ENCODE results near the gene KCNAB1. TPM values are rescaled to one million over a fixed set of nuclear protein-coding genes. Genes with fewer than 3 reads are reported as not detected.

KCNAB1 gene
- total and polyA plus RNA-seq, 4 donors: 0.76 to 2.8 (median 1.0) TPM

DNA sequence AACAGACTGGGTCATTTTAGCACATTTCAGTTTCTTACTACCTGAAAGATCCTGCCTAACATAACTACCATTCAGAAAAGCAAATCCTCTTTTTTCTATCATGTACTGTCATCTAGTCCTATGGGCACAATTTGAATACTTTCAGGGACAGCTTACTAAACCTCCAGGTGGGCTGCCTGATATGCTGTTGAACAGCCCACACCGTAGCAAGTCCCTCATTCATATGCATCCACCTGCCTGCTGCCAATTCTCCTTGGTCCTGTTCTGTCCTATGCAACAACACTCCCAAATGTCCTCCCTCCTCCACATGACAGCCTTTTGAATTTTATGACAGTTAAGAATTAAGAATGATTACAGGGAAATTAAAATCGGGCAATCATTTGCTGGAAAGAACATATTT is 137.9 kb downstream of the KCNAB1 start (continued):
- TF ChIP-seq, protein P1, sequence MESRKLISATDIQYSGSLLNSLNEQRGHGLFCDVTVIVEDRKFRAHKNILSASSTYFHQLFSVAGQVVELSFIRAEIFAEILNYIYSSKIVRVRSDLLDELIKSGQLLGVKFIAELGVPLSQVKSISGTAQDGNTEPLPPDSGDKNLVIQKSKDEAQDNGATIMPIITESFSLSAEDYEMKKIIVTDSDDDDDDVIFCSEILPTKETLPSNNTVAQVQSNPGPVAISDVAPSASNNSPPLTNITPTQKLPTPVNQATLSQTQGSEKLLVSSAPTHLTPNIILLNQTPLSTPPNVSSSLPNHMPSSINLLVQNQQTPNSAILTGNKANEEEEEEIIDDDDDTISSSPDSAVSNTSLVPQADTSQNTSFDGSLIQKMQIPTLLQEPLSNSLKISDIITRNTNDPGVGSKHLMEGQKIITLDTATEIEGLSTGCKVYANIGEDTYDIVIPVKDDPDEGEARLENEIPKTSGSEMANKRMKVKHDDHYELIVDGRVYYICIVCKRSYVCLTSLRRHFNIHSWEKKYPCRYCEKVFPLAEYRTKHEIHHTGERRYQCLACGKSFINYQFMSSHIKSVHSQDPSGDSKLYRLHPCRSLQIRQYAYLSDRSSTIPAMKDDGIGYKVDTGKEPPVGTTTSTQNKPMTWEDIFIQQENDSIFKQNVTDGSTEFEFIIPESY (IDR thresholded peaks at IDR 0.05): no peak
- TF ChIP-seq HNF4G (IDR thresholded peaks at IDR 0.05): no peak
- no peak for TF ChIP-seq HNF4A (conservative IDR thresholded peaks at IDR 0.05)
- TF ChIP-seq JUND (IDR thresholded peaks at IDR 0.05): no peak

DNA sequence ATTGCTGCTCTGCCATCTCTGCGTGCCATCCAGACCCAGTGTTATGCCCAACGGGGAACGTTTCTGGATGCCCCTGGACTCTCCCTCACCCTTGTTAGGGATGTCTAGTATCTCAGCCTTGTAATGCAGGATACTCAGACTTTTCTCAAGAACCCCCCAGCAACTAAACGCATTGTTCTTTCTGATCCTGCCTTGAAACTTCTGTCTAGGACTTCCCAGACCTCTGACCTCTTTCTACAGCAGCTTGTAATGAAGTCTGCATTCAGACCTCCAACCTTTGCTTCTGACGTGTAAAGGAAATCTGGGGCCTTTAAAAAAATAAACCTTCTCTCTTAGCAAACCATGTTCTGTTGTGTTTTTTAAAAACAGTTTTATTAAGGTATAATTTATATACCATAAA is 139.5 kb downstream of the KCNAB1 start:
- 82% methylated on average over 5 of the region's 5 CpGs for WGBS
- no peak for TF ChIP-seq HNF4A (conservative IDR thresholded peaks at IDR 0.05)
- no peak for TF ChIP-seq FOXA2 (IDR thresholded peaks at IDR 0.05)
- TF ChIP-seq RAD21 (IDR thresholded peaks at IDR 0.05): no peak
- TF ChIP-seq, protein P2, sequence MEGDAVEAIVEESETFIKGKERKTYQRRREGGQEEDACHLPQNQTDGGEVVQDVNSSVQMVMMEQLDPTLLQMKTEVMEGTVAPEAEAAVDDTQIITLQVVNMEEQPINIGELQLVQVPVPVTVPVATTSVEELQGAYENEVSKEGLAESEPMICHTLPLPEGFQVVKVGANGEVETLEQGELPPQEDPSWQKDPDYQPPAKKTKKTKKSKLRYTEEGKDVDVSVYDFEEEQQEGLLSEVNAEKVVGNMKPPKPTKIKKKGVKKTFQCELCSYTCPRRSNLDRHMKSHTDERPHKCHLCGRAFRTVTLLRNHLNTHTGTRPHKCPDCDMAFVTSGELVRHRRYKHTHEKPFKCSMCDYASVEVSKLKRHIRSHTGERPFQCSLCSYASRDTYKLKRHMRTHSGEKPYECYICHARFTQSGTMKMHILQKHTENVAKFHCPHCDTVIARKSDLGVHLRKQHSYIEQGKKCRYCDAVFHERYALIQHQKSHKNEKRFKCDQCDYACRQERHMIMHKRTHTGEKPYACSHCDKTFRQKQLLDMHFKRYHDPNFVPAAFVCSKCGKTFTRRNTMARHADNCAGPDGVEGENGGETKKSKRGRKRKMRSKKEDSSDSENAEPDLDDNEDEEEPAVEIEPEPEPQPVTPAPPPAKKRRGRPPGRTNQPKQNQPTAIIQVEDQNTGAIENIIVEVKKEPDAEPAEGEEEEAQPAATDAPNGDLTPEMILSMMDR (IDR thresholded peaks at IDR 0.05; ENCODE audit: low read depth, low read length, missing input control): no peak
- no peak for TF ChIP-seq YY1 (IDR thresholded peaks at IDR 0.05)
- TF ChIP-seq, protein P1 (IDR thresholded peaks at IDR 0.05): no peak
- TF ChIP-seq, protein P3, sequence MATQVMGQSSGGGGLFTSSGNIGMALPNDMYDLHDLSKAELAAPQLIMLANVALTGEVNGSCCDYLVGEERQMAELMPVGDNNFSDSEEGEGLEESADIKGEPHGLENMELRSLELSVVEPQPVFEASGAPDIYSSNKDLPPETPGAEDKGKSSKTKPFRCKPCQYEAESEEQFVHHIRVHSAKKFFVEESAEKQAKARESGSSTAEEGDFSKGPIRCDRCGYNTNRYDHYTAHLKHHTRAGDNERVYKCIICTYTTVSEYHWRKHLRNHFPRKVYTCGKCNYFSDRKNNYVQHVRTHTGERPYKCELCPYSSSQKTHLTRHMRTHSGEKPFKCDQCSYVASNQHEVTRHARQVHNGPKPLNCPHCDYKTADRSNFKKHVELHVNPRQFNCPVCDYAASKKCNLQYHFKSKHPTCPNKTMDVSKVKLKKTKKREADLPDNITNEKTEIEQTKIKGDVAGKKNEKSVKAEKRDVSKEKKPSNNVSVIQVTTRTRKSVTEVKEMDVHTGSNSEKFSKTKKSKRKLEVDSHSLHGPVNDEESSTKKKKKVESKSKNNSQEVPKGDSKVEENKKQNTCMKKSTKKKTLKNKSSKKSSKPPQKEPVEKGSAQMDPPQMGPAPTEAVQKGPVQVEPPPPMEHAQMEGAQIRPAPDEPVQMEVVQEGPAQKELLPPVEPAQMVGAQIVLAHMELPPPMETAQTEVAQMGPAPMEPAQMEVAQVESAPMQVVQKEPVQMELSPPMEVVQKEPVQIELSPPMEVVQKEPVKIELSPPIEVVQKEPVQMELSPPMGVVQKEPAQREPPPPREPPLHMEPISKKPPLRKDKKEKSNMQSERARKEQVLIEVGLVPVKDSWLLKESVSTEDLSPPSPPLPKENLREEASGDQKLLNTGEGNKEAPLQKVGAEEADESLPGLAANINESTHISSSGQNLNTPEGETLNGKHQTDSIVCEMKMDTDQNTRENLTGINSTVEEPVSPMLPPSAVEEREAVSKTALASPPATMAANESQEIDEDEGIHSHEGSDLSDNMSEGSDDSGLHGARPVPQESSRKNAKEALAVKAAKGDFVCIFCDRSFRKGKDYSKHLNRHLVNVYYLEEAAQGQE (IDR thresholded peaks at IDR 0.05): no peak
- TF ChIP-seq SP1 (IDR thresholded peaks at IDR 0.05): no peak
- no peak for TF ChIP-seq NR2F2 (IDR thresholded peaks at IDR 0.05)
- no peak for TF ChIP-seq TAF1 (conservative IDR thresholded peaks at IDR 0.05)
- TF ChIP-seq JUND (IDR thresholded peaks at IDR 0.05): no peak
- no peak for TF ChIP-seq FOXA1 (IDR thresholded peaks at IDR 0.05)
- no peak for TF ChIP-seq RXRA (IDR thresholded peaks at IDR 0.05)
- no peak for TF ChIP-seq HNF4G (IDR thresholded peaks at IDR 0.05)
- DNase-seq (ENCODE audit: low spot score): no peak
- Histone ChIP-seq H3K27me3 (ENCODE audit: control insufficient read depth in 4 of 4, insufficient read depth in 4 of 4, low read length in 3 of 4) (no peaks in the 10 kb centered on the region), H3K4me1 (ENCODE audit: control insufficient read depth in 4 of 4, insufficient read depth in 4 of 4, low read length in 3 of 4) (no peaks in the 10 kb centered on the region), H3K9ac (ENCODE audit: low read depth in 1 of 2, low read length in 2 of 2) (no peak overlapping the region), H3K4me3 (ENCODE audit: low read depth in 1 of 3, low read length in 3 of 3) (no peak overlapping the region), H3K9me3 (ENCODE audit: control insufficient read depth in 4 of 4, low read length in 3 of 4) (no peaks in the 10 kb centered on the region), H3K36me3 (ENCODE audit: control insufficient read depth in 4 of 4, insufficient read depth in 3 of 4, low read depth in 1 of 4, low read length in 3 of 4) (no peaks in the 10 kb centered on the region), H3K27ac (ENCODE audit: low read depth in 1 of 2, low read length in 2 of 2) (no peak overlapping the region)

All from liver (tissue), 9 donors.